ENCODE measurements around the gene VPS45.

Gene VPS45

DNA sequence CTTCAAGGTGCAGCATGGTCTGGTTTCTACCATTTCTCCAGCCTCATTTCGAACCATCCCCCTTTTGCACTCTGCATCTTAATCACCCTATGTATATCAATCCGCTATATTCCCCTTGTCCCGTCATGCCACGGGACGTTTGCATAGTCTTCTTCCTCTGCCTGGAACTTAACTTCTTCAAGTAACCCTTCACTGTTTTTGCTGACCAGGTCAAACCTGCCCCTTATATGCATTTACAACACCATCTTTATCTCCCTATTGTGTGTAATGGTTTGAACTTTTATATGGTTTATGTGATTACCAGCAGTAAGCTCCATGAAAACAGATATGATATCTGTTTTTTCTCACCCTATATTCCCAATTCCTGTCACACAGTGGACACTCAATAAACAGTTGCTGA is 2.3 kb downstream of the VPS45 start:
- DNase-seq (ENCODE audit: low read depth in 2 of 2, low spot score in 1 of 2): no peak

- DNase-seq (ENCODE audit: low read depth in 2 of 2, low spot score in 1 of 2): no peak
Measured at GRCh38 chr1:150072959-150073358, 5.4 kb downstream of the VPS45 start.

- no peak for DNase-seq (ENCODE audit: low read depth in 2 of 2, low spot score in 1 of 2)
Measured at GRCh38 chr1:150073516-150073915, 5.9 kb downstream of the VPS45 start.

DNA sequence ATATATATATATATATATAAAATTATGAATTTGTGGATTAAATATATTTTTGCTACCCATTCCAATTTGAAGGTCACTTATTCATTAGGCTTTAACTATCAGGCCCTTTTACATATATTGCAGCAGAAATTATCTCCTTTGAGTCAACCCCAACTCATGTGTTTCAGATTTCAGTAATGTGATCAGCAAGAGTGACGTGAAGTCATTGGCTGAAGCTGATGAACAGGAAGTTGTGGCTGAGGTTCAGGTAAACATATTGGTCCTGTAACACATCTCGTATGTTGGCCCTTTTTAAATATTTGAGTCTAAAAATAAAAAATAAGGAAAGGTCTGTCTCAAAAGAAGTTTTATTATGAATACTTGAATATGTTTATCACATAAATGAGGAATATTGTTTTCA is 8.5 kb downstream of the VPS45 start:
- DNase-seq (ENCODE audit: low read depth in 2 of 2, low spot score in 1 of 2): no peak

DNA sequence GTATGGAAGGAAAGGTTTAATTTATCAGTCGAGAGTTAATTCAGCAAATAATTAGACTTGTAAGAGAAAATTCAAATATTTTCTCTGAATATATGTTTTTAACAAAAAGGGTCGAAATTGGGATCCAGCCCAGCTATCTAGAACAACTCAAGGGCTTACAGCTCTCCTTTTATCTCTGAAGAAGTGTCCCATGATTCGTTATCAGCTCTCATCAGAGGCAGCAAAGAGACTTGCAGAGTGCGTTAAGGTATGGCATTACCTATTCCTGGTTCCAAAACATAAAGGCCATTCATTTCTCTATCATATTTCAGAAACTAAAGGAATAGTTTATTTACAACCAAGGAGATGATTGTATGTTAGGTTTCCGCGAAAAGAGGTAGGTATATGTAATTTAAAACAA is 9.4 kb downstream of the VPS45 start:
- DNase-seq (ENCODE audit: low read depth in 2 of 2, low spot score in 1 of 2): no peak

- DNase-seq (ENCODE audit: low read depth in 2 of 2, low spot score in 1 of 2): no peak
Measured at GRCh38 chr1:150080784-150081183, 13.2 kb downstream of the VPS45 start.

DNA sequence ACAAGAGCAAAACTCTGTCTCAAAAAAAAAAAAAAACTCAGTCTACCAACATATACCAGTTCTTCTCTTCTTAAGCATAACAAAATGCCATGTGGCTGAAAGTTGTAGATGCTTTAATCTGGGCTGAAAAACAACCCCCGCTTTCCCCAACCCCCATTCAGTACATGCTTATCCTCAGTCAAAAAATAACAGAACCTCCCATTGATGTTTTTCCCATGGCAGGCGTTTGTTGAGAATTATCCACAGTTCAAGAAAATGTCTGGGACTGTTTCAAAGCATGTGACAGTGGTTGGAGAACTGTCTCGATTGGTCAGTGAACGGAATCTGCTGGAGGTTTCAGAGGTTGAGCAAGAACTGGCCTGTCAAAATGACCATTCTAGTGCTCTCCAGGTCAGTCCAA is 14.9 kb downstream of the VPS45 start:
- DNase-seq (ENCODE audit: low read depth in 2 of 2, low spot score in 1 of 2): no peak

- no peak for DNase-seq (ENCODE audit: low read depth in 2 of 2, low spot score in 1 of 2)
Measured at GRCh38 chr1:150083907-150084306, 16.3 kb downstream of the VPS45 start.

DNA sequence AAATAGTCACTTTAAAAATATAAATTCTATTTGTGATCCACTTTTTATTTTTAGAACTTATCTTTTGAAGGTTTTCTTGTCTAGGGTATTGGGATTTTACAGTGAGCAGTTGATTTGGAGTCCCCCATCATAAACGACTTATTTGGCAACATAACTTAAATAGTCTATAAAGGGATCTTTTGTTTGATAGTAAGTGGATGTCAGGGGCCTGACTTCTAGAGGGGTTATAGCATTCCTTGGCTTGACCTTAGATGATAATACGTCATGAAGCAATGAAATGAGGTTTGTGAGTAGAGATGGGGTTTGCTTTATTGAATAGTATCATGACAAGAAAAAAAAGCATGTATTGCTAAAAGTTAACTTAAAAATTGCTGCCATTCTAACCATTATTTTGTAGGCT is 17.8 kb downstream of the VPS45 start:
- DNase-seq (ENCODE audit: low read depth in 2 of 2, low spot score in 1 of 2): no peak

DNA sequence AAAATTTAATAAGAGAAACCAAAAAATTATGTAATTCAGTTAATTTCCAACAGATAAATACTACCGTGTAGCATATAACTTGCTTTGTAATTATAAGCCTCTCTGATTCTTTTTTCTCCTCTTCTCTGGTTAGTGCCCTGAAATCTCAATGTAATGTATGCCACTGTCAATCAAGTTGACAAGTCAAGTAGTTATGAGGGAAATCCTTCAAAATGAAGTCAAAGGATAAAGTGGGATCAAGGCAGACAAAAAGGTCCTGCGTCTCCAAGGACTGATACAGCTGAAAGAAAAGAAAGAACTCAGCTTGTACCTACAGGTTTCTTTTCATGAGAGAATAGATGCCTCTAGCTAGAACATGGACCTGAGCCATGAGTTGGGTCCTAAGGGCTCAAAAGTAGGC is 19.8 kb downstream of the VPS45 start:
- DNase-seq (ENCODE audit: low read depth in 2 of 2, low spot score in 1 of 2): no peak

DNA sequence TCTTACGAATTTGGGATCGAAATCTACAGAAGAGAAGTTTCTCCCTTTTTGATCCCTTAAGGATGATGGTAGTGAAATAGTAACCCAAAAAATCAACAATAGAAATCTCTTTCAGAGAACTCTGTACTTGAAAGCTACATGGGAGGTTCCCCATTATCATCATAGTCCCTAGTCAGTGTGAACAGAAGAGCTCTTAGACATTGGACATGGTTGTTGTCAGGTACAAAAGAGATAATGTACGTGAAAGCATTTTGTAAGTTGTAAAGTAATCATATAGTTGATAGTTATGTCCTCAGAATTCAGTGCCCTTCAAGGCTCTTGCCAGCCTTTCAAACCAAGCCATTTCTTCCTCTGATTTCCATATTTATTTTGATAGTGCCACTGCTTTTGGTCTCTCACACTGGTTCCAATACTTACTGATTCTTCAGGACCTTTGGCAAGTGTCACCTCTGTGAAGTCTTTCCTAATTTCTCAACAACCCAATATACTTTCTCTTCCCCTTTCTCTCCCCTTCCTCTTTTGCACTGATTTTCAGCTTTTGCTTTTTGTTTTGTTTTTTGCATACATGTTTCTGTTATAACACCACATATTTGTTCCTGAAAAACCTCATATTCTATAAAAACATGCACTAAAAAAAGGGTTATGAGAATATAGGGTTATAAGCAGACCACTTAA is 22.4 kb downstream of the VPS45 start:
- no peak for DNase-seq (ENCODE audit: low read depth in 2 of 2, low spot score in 1 of 2)

- no peak for DNase-seq (ENCODE audit: low read depth in 2 of 2, low spot score in 1 of 2)
Measured at GRCh38 chr1:150092180-150092791, 24.7 kb downstream of the VPS45 start.

GRCh38 chr1:150093805-150094204 is 26.2 kb downstream of the VPS45 start:
- DNase-seq (ENCODE audit: low read depth in 2 of 2, low spot score in 1 of 2): no peak

GRCh38 chr1:150094734-150095265 is 27.2 kb downstream of the VPS45 start:
- no peak for DNase-seq (ENCODE audit: low read depth in 2 of 2, low spot score in 1 of 2)

- no peak for DNase-seq (ENCODE audit: low read depth in 2 of 2, low spot score in 1 of 2)
Measured at GRCh38 chr1:150102986-150103385, 35.4 kb downstream of the VPS45 start.

GRCh38 chr1:150106341-150106740 is 38.8 kb downstream of the VPS45 start:
- DNase-seq (ENCODE audit: low read depth in 2 of 2, low spot score in 1 of 2): no peak

DNA sequence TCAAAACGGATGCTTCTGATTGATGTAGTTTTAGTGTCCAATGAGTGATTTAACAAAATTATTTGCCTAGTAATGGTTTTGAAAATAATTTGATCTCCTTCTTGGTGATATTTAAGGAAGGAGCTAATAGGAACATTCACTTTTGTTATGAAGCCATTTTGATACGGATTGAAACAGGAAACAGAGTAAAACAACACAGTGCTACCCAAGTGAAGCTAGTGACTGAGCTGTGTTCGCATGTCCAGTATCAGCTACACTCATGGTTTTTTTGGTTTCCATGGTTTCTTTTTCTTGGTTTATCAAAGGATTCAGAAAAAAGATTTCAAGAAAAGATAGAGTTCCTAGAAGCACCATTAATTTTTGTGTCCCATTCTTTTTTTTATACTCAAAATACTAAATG is 42.0 kb downstream of the VPS45 start:
- no peak for DNase-seq (ENCODE audit: low read depth in 2 of 2, low spot score in 1 of 2)

- no peak for DNase-seq (ENCODE audit: low read depth in 2 of 2, low spot score in 1 of 2)
Measured at GRCh38 chr1:150110116-150110515, 42.5 kb downstream of the VPS45 start.

- DNase-seq (ENCODE audit: low read depth in 2 of 2, low spot score in 1 of 2): no peak
Measured at GRCh38 chr1:150111670-150112069, 44.1 kb downstream of the VPS45 start.

DNA sequence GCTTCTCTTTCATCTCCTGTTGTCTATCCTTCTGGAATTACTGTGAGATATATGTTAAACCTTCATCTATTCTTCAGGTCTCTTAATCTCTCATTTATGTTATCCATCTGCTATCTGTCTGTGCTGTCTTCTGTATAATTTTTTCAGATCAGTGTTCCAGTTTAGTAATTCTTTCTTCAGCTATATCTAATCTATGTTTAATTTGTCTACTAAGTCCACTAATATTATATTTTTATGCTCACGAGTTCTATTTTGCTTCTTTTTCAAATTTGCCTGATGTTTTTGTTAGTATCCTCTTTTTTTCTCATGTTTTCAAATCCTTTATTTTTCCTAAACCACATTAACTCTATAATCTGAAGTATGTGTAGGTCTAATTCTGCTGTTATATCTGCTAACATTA is 47.5 kb downstream of the VPS45 start:
- no peak for DNase-seq (ENCODE audit: low read depth in 2 of 2, low spot score in 1 of 2)

- no peak for DNase-seq (ENCODE audit: low read depth in 2 of 2, low spot score in 1 of 2)
Measured at GRCh38 chr1:150118716-150119115, 51.1 kb downstream of the VPS45 start.

GRCh38 chr1:150121236-150121862 is 53.8 kb downstream of the VPS45 start:
- DNase-seq (ENCODE audit: low read depth in 2 of 2, low spot score in 1 of 2): no peak

All from stimulated activated CD8-positive, alpha-beta memory T cell treated with anti-CD3 and anti-CD28 coated beads, Interleukin-4, amount 100 ng/mL, for 4 hours (primary cell).